Ovary (tissue), 3 donors: ENCODE results near the gene FKBP6.

Experiments used
- CTCF ChIP-seq, 3 donors: fragments of 450-650 bp in 2 of 3; fragments of 200-600 bp in 1 of 3; IDR thresholded peaks; one replicate each; pipeline versions ENCODE4 v1.5.1 to v1.8.0; 2016 to 2022; ENCODE audit warnings: antibody characterized with exemption in 3 of 3, mild to moderate bottlenecking in 1 of 3
- POLR2A ChIP-seq: fragments of 450-650 bp; IDR thresholded peaks from one replicate; pipeline ENCODE4 v1.6.1; 2017; ENCODE audit warnings: antibody characterized with exemption, mild to moderate bottlenecking, moderate library complexity
- donor health status: DM: no; HTN: no; CAD: no.

- TF ChIP-seq POLR2A, result no peak
- TF ChIP-seq CTCF (IDR thresholded peaks at IDR 0.05), result no peak
These were observed 48.9 kb downstream of the FKBP6 start for GRCh38 chr7:73376671-73377412.
